ENCODE data around the gene FAM13B.

DNA sequence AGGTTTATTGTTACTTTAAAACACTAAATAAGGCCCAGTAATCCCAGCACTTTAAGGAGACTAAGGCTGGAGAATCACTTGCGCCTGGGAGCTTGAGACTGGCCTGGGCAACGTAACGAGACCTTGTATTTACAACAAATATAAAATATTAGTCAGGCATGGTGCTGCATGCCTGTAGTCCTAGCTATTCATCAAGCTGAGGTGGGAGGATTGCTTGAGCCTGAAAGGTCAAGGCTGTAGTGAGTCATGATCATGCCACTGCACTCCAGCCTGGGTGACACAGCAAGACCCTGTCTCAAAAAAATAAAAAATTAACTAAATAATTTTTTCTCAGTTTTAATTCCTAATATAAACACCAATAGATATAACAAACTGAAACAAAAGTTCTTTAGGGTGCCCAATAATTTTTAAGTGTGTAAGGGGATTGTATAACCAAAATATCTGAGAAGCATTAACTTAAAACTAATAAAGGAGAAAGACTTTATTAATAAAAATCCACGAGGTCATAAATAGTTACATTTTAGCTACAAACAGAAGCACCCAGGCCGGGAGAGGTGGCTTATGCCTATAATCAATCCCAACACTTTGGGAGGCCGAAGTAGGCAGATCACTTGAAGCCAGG is 32.7 kb downstream of the FAM13B start:
- TF ChIP-seq, protein P1, sequence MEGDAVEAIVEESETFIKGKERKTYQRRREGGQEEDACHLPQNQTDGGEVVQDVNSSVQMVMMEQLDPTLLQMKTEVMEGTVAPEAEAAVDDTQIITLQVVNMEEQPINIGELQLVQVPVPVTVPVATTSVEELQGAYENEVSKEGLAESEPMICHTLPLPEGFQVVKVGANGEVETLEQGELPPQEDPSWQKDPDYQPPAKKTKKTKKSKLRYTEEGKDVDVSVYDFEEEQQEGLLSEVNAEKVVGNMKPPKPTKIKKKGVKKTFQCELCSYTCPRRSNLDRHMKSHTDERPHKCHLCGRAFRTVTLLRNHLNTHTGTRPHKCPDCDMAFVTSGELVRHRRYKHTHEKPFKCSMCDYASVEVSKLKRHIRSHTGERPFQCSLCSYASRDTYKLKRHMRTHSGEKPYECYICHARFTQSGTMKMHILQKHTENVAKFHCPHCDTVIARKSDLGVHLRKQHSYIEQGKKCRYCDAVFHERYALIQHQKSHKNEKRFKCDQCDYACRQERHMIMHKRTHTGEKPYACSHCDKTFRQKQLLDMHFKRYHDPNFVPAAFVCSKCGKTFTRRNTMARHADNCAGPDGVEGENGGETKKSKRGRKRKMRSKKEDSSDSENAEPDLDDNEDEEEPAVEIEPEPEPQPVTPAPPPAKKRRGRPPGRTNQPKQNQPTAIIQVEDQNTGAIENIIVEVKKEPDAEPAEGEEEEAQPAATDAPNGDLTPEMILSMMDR (IDR thresholded peaks at IDR 0.05 in 2 of 3, conservative IDR thresholded peaks at IDR 0.05 in 1 of 3; ENCODE audit: insufficient read depth in 2 of 3, low read depth in 1 of 3, low read length in 3 of 3): no peak
- TF ChIP-seq, protein P2, sequence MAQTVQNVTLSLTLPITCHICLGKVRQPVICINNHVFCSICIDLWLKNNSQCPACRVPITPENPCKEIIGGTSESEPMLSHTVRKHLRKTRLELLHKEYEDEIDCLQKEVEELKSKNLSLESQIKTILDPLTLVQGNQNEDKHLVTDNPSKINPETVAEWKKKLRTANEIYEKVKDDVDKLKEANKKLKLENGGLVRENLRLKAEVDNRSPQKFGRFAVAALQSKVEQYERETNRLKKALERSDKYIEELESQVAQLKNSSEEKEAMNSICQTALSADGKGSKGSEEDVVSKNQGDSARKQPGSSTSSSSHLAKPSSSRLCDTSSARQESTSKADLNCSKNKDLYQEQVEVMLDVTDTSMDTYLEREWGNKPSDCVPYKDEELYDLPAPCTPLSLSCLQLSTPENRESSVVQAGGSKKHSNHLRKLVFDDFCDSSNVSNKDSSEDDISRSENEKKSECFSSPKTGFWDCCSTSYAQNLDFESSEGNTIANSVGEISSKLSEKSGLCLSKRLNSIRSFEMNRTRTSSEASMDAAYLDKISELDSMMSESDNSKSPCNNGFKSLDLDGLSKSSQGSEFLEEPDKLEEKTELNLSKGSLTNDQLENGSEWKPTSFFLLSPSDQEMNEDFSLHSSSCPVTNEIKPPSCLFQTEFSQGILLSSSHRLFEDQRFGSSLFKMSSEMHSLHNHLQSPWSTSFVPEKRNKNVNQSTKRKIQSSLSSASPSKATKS (CRISPR knock-in tag; IDR thresholded peaks at IDR 0.05): no peak
- TF ChIP-seq TCF3 (CRISPR knock-in tag; IDR thresholded peaks at IDR 0.05): no peak
- TF ChIP-seq THRAP3 (IDR thresholded peaks at IDR 0.05; ENCODE audit: borderline replicate concordance): 0 out of 2 replicates have a peak, but pooled peaks have one; percentile 2
